RPMI8226 (cell line): Measurements from ENCODE around the gene POU2AF3.

Experiments used
- DNase-seq: peaks from one replicate; pipeline ENCODE4 v3.0.0-alpha.2; 2015

POU2AF3 gene

DNA sequence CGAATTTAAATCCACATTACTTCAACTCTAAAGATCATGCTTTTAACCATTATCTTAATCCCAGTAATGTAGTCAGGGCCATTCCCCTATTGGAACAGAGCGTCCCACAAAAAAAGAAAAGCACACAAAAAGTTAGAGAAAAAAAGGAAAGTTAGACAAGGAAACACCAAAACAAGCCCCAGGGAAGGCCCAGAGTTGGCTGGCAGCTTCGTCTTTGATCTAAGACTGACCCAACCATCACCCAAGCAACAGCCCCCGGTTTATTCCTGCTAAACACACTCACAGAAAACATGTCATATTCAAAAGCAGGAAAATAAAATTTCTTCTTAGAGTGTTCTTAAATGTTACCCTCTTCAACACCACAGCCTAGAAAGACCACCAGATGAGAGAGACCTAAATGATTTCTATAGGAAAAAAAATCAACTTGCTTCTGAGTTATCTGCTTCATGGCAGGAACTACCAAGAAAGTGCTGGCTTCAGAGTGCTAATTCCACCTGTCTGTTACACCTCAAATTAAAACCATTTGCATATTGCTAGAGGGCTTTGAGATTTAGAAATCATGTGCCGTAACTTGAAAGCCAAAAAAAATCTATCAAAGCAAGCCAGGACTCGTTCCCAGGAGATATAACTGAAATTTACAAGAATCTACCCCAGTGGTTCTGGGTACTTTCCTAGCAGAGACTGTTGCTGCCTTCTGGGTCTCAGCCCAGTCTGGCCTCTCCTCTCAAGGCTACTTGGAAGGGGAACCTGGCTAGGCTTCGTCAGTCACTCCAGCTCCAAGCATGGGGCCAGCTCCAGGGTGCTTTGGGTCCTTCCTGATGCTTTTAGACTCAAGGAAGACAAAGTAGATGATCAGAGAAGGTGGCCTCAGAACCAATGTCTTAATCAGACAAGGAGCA, 31.2 kb downstream of the POU2AF3 start:
- DNase-seq = no peak

- DNase-seq = no peak
These were observed 32.0 kb downstream of the POU2AF3 start for GRCh38 chr11:111330234-111330893.

DNA sequence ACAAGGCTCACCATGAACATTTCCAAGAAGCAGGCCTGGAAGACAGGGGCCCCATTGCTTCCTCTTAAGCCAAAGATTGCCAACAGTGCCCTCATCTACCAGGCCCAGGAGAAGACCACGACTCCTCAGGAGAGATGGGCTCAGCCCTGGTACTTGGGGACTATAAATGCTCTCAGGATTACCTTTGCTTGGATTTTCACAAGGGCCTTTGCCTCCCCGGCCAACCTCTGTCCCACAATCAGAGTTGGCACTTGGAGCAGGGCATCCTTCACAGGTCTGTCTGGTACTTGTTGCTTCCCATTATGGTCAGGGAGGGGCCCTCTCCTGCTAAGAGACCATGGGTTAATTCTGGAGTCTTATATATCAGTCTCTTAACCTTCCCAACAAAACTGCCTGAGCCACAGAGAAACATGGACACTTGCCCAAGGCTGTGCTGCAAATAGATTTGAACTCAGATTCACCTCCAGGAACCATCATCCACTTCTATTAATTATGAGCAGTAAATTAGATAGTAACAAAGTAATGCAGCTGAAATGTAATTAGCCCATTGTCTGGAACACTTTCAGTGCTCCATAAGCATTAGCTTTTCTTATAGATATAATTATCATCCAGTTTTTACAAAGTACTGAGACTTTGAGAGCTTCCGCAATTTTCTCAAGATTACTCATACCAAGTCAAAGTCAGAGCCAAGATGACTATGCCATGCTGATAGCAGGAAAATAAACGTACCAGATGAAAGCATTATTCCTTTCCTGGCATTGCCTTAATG, 33.5 kb downstream of the POU2AF3 start:
- no peak for DNase-seq

DNA sequence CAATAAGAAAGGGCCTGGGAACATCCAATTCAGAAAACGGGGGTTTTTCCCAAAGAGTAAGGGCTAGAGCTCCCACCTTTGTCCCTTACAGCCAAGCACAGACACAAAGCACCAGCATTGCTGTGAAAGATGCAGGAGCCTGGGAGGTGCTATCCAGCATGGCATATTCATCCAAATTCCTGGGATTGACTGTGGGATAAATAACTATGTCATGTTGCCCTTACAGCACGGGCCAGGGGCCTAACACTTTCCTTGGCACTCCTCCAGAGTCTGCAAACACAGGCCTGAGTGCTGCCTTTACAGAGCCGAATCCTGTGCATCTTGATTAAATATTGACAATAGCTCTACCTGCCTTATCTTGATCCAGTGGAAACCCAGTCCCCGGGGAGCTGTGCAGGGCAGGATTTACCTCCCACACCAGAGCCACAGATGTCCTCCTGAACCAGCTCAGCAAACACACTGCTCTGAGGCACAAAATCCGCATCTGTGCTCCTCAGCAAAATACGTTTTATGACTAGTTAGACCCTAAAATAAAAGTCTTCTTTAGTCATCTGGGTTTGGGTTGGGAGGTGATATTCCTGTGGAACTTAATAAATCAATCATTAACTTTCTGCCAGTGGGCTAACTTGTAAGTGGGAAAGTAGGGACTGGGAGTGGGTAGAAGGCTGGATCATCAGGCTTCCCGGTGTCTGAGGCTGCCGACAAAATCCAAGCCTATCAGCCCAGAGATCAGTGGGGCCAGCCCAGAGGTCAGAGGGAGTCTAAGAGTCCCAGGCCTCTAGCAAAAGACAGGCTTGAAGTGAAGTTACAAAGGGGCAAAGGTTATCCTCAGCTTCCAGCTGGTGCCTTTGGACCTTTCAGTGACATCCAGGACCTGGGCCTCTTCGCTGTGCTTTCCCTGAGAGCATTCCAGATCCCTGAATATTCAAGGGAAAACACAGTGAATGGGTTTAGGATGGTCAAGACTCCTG, 36.5 kb downstream of the POU2AF3 start:
- DNase-seq = no peak

- no peak for DNase-seq
These were observed 37.2 kb downstream of the POU2AF3 start for GRCh38 chr11:111335549-111335948.

- DNase-seq = no peak
These were observed 37.7 kb downstream of the POU2AF3 start for GRCh38 chr11:111336062-111336461.

DNA sequence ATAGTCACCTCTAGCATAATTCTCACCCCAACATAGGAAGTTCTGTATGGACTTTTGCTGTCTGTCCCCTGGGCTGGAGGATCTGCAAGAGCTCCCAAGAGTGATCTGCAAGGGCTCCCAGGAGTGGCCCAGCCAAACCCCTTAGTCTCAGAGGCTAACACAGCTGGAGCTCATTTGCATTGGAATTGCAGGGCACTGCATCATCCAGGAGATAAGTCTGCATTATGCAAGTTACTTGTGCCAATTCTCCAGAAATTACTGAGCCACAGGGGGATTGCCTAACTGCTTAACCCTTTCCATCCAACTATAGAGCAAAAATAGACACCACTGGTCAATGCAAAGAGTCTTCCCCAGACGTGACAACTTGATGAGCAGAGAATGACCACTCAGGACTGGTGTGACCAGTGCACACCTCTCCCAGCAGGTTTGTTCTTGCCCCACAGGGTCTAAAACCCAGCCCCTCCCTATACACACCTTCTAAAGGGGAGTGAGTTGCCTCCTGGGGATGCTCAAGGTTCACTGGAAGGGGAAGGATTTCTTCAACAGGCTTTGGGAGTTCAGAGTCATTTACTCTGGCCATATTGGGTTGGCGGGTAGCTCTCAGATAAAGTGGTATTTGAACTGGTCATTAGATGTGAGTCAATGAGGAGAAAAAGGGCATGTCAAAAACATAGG, 38.4 kb downstream of the POU2AF3 start:
- DNase-seq = no peak

DNA sequence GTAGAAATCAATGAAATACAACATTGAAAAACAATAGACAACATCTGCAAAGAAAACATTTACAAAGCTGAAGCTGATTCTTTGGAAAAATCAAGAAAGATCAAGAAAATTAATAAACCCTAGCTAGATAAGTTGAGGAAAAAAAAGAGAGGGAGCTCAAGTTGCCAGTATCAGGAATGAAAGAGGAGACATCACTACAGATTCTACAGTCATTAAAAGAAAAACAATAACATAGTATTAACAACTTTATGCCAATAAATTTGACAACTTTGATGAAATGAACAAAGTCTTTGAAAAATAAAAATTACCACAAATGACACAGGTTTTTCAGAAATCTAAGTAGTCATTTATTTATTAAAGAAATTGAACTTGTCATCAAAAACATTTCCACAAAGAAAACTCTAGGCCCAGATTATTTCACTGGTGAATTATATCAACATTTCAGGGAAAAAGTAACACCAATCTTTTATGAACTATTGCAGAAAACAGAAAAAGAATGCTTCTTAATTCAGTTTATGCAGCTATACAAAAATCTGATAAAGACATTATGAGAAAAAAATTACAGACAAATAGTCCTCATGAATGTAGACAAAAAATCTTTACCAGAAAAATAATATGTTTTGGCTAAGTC, 41.5 kb downstream of the POU2AF3 start:
- no peak for DNase-seq

GRCh38 chr11:111342329-111342728, 44.0 kb downstream of the POU2AF3 start:
- DNase-seq = no peak

DNA sequence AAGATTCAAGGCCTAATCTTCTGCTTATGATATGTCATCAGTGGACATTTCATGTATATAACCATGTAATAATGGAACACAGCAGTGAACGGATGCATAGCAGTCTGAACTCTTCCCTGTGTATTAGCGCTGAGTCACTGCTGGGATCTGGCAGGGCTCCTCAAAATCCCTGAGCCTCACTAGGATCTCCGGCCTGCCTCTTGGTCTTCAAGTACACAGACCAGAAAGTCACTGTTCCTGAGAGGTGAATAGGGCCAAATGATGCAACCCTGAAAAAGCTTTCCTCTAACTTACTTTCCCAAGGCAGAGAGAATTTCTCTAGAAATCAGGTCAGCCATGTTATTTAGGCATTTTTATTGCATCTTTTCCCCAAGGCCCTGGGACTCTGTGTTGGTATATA, 45.7 kb downstream of the POU2AF3 start:
- no peak for DNase-seq

- no peak for DNase-seq
These were observed 48.8 kb downstream of the POU2AF3 start for GRCh38 chr11:111347002-111347722.

DNA sequence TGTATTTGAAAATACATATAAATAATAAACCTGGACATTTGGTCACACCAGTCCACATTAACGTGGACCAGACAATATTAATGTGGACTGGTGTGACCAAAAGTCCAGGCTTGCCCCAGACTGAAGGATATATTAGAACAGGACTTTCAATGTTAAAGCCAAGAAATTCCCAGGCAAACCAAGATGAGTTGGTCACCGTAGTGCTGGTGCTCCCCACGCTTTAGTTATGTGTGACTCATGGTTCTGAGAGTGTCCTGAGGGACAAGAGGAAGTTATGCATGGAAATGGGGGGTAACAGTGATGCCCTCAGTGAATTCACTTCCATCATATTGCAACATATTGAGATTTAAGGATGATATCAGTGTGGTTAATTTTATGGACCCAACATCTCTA, 49.4 kb downstream of the POU2AF3 start:
- DNase-seq = no peak

DNA sequence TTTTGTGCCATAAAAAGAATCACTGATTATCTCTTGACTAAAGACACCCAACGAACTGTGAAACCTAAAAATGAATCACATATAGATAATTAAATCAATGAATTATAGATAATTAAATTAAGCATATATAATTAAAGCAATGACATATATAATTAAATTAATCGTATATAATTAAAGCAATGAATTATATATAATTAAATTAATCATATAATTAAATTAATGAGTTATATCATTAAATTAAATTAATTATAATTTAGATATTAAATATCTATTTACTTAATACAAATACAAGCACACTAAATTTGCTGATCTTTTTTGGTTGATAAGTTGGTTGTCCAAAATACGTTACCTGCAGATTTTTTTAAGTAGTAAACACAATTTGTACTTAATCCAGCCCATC, 49.8 kb downstream of the POU2AF3 start:
- no peak for DNase-seq

- no peak for DNase-seq
These were observed 50.9 kb downstream of the POU2AF3 start for GRCh38 chr11:111349191-111349695.

DNA sequence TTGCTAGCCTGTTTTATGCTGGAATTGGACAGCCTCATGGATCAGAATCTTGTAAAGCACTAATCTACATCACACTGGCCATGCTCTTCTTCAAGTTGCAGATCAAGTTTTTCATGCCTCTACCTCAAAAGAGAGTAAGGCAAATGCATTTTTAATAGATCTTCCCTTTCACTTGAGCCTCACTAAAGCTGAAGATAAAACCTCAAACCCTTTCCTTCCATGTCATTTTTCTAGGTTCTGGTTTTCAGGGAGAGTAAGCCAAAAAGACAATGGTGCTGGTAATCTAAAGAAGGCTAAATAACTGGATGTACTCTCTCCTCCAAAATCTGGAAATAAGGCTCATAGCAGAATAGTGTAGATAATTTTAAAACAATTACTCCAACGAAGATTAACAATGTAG, 52.5 kb downstream of the POU2AF3 start:
- no peak for DNase-seq

DNA sequence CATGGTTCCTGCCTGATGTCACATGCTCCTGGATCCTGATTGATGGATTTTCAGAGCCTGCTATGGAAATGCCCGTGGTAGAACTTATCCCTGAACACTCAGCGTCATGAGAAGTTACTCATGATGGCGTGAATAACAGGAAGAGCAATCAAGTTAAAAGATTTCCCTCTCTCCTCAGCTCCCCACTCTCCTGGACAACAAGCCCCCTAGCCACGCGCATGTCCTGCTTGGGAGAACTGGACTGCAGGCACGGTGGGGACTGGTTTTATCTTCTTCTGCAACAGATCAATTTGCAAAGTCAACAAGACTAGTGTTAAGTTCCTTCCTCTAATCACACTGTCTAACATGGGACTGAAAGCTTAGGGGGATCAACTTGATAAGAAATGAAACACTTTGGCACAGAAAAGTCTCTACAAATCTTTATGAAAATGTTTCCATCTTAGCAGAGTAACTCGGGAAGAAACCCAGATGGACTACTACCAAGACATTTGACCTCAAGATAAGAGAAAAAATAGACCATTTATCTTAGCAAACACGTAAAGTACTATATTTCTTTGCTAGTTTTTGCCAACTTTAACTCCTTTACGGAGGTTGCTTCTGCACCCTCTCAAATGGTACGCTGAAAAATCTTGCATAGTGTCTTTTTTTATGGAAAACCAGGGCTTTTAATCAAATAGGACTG, 53.2 kb downstream of the POU2AF3 start:
- no peak for DNase-seq

DNA sequence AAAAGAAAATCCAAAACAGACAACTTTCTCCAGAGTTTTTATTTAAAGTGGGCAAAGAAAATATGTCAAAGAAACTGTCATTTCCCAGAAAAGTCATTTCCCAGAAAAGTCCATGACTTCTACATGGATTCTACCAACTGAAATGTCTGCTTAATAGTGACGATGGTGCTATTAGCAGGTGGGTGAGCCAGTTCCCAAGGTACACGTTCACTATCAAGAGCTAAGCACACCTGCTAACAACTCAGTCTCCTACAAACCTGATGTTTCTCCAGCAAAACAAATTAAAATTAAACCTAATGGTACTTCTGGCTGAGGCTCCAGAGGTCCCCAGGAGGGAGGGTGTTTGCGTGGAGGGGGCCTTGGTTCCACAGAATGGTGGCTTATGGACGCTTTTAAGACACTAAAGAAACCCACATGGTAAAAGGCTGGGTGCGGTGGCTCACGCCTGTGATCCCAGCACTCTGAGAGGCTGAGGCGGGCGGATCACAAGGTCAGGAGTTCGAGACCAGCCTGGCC, 53.9 kb downstream of the POU2AF3 start:
- DNase-seq = no peak

GRCh38 chr11:111352935-111353710, 54.8 kb downstream of the POU2AF3 start:
- no peak for DNase-seq
